ENCODE results near the gene FRAT1. TPM values are rescaled to one million over a fixed set of nuclear protein-coding genes. Genes with fewer than 3 reads are reported as not detected.

FRAT1 gene
- total and polyA plus RNA-seq, 2 of the 4 experiments (the other 2 are of a cell fraction), result 0.54 to 0.89 TPM

GRCh38 chr10:97300980-97301379 lies 18.1 kb upstream of the FRAT1 start:
- intact Hi-C loops (cut with micrococcal nuclease) (no loop called here), dilution Hi-C loops (cut with HindIII; ENCODE audit: low sequenced_read_pairs, unreplicated experiment) (no loop called here), in situ Hi-C loops (cut with MboI; ENCODE audit: low sequenced_read_pairs) (no loop called here)
- no peak for DNase-seq
- no CpG with 5 or more reads among the region's 3 CpGs for WGBS, 2 experiments (ENCODE audit: extremely low coverage in 2 of 2, insufficient read length in 1 of 2)
- Histone ChIP-seq H3K18ac (ENCODE audit: low read depth, low read length) (no peak overlapping the region), H3K4ac (ENCODE audit: low read depth, low read length) (no peak overlapping the region), H2BK120ac (ENCODE audit: low read depth, low read length) (no peak overlapping the region), H3K9ac (ENCODE audit: low read depth, low read length) (no peak overlapping the region), H2BK20ac (ENCODE audit: low read depth, low read length) (no peak overlapping the region), H2AFZ (replicated peaks; ENCODE audit: low read length, poor library complexity) (peak overlapping the region; percentile 37), H2BK5ac (ENCODE audit: low read depth, low read length, poor library complexity, severe bottlenecking) (no peak overlapping the region), H3K4me3 (ENCODE audit: insufficient read depth, low read depth, low read length) (no peak overlapping the region), H3K27ac (ENCODE audit: insufficient read depth, low read length) (no peak overlapping the region), H3K9me3 (ENCODE audit: control insufficient read depth, insufficient read depth, low read length) (no peaks in the 10 kb centered on the region), H3K9me1 (ENCODE audit: insufficient read depth, low read length) (no peaks in the 10 kb centered on the region), H4K91ac (ENCODE audit: insufficient read depth, low read depth, low read length) (no peak overlapping the region), H3K4me2 (ENCODE audit: low read depth, low read length) (no peak overlapping the region), H2AK9ac (replicated peaks; ENCODE audit: low read depth, low read length, poor library complexity) (no peak overlapping the region), H3K4me1 (ENCODE audit: control insufficient read depth, insufficient read depth, low read length) (no peaks in the 10 kb centered on the region), H2AK5ac (ENCODE audit: low read depth, low read length) (no peak overlapping the region), H3K14ac (replicated peaks; ENCODE audit: low read depth, low read length) (no peak overlapping the region), H4K8ac (ENCODE audit: low read depth in 2 of 2, low read length in 2 of 2) (no peak overlapping the region), H2BK15ac (ENCODE audit: low read depth, low read length) (no peak overlapping the region), H3K56ac (ENCODE audit: extremely low read depth, insufficient read depth, low read length) (no peak overlapping the region), H3K27me3 (ENCODE audit: control insufficient read depth, insufficient read depth, low read length) (no peaks in the 10 kb centered on the region; the same call in 1 of the 2 replicates), H4K20me1 (ENCODE audit: insufficient read depth, low read length) (no peaks in the 10 kb centered on the region), H3K79me1 (ENCODE audit: low read depth in 1 of 2, low read length in 2 of 2) (no peaks in the 10 kb centered on the region), H3K23ac (ENCODE audit: low read depth, low read length) (no peak overlapping the region), H4K5ac (ENCODE audit: low read depth, low read length) (no peak overlapping the region), H3K36me3 (ENCODE audit: control insufficient read depth, insufficient read depth, low read length) (no peaks in the 10 kb centered on the region)
- TF ChIP-seq POLR2A (IDR thresholded peaks at IDR 0.05; ENCODE audit: low read depth, low read length) (no peak), CHD1 (IDR thresholded peaks at IDR 0.05; ENCODE audit: low read depth, low read length) (no peak), MXI1 (IDR thresholded peaks at IDR 0.05; ENCODE audit: borderline replicate concordance, low read depth, low read length) (no peak), RCOR1 (IDR thresholded peaks at IDR 0.05; ENCODE audit: insufficient replicate concordance, low read length) (no peak), FOS (IDR thresholded peaks at IDR 0.05; ENCODE audit: low read depth, low read length) (no peak), BHLHE40 (IDR thresholded peaks at IDR 0.05; ENCODE audit: low read depth, low read length) (no peak), USF2 (IDR thresholded peaks at IDR 0.05; ENCODE audit: low read depth, low read length) (no peak), RAD21 (IDR thresholded peaks at IDR 0.05; ENCODE audit: low read length) (no peak), NFE2L2 (IDR thresholded peaks at IDR 0.05; ENCODE audit: low read depth, low read length) (no peak), MAFK (IDR thresholded peaks at IDR 0.05; ENCODE audit: low read depth, low read length) (no peak), CEBPB (IDR thresholded peaks at IDR 0.05; ENCODE audit: low read depth, low read length) (no peak), RFX5 (IDR thresholded peaks at IDR 0.05; ENCODE audit: low read depth, low read length) (no peak), SMC3 (IDR thresholded peaks at IDR 0.05; ENCODE audit: low read depth, low read length) (no peak), MAZ (IDR thresholded peaks at IDR 0.05; ENCODE audit: borderline replicate concordance, low read depth, low read length) (no peak)
- TF ChIP-seq, protein P1, sequence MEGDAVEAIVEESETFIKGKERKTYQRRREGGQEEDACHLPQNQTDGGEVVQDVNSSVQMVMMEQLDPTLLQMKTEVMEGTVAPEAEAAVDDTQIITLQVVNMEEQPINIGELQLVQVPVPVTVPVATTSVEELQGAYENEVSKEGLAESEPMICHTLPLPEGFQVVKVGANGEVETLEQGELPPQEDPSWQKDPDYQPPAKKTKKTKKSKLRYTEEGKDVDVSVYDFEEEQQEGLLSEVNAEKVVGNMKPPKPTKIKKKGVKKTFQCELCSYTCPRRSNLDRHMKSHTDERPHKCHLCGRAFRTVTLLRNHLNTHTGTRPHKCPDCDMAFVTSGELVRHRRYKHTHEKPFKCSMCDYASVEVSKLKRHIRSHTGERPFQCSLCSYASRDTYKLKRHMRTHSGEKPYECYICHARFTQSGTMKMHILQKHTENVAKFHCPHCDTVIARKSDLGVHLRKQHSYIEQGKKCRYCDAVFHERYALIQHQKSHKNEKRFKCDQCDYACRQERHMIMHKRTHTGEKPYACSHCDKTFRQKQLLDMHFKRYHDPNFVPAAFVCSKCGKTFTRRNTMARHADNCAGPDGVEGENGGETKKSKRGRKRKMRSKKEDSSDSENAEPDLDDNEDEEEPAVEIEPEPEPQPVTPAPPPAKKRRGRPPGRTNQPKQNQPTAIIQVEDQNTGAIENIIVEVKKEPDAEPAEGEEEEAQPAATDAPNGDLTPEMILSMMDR (conservative IDR thresholded peaks at IDR 0.05; ENCODE audit: low read depth, low read length), result no peak
- TF ChIP-seq, protein P2, sequence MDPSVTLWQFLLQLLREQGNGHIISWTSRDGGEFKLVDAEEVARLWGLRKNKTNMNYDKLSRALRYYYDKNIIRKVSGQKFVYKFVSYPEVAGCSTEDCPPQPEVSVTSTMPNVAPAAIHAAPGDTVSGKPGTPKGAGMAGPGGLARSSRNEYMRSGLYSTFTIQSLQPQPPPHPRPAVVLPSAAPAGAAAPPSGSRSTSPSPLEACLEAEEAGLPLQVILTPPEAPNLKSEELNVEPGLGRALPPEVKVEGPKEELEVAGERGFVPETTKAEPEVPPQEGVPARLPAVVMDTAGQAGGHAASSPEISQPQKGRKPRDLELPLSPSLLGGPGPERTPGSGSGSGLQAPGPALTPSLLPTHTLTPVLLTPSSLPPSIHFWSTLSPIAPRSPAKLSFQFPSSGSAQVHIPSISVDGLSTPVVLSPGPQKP (IDR thresholded peaks at IDR 0.05; ENCODE audit: borderline replicate concordance, low read depth, low read length), result no peak
- ChIA-PET CTCF (interaction anchor here (0.7 kb wide), 1 partner anchor 22 kb away, joined by 4 read pairs; no protein-coding TSS in a partner anchor), POLR2A (ENCODE audit: unreplicated experiment) (no interaction called here)
- BruUV-seq (replicated peaks), result no TSS peak
- no peak for ATAC-seq (ENCODE audit: low read depth)

Measured in IMR-90 (cell line).